MM.1S (cell line): Measurements from ENCODE around the gene FRAS1.

Experiments used
- DNase-seq: peaks from one replicate; pipeline ENCODE4 v3.0.0-alpha.2; 2015
- H2AFZ ChIP-seq: fragments of 300-600 bp; sonication (generic); 2 replicates; pipeline ENCODE4 v1.6.0; 2016; ENCODE audit warnings: antibody characterized with exemption, low read length
- H3F3A ChIP-seq: fragments of 300-600 bp; sonication (generic); 2 replicates; pipeline ENCODE4 v1.6.1; 2016; ENCODE audit warnings: mild to moderate bottlenecking, antibody characterized with exemption, low read length, moderate library complexity, mixed read lengths; ENCODE audit not compliant: insufficient read depth
- H3K27ac ChIP-seq: fragments of 300-600 bp; sonication (generic); 2 replicates; pipeline ENCODE4 v1.5.1; 2016; ENCODE audit warnings: mild to moderate bottlenecking, low read length
- H3K27me3 ChIP-seq: fragments of 300-600 bp; sonication (generic); replicated peaks from 2 replicates; pipeline ENCODE4 v1.6.0; 2016; ENCODE audit warnings: low read length; ENCODE audit not compliant: insufficient read depth
- H3K36me3 ChIP-seq: fragments of 300-600 bp; sonication (generic); replicated peaks from 2 replicates; pipeline ENCODE4 v1.6.1; 2016; ENCODE audit warnings: mild to moderate bottlenecking, low read length, mixed read lengths; ENCODE audit not compliant: insufficient read depth
- H3K4me1 ChIP-seq: fragments of 300-600 bp; sonication (generic); 2 replicates; pipeline ENCODE4 v1.6.1; 2016; ENCODE audit warnings: low read length, mixed read lengths
- H3K4me2 ChIP-seq: fragments of 300-600 bp; sonication (generic); 2 replicates; pipeline ENCODE4 v1.6.0; 2016; ENCODE audit warnings: low read depth, low read length
- H3K4me3 ChIP-seq: fragments of 300-600 bp; sonication (generic); 2 replicates; pipeline ENCODE4 v1.5.1; 2016; ENCODE audit warnings: low read length, mixed read lengths
- H3K79me2 ChIP-seq: fragments of 300-600 bp; sonication (generic); 2 replicates; pipeline ENCODE4 v1.6.1; 2016; ENCODE audit warnings: mixed run types, low read length, mixed read lengths
- H3K9ac ChIP-seq: fragments of 300-600 bp; sonication (generic); 2 replicates; pipeline ENCODE4 v1.6.1; 2016; ENCODE audit warnings: low read length, mixed read lengths
- H3K9me2 ChIP-seq: fragments of 300-600 bp; sonication (generic); replicated peaks from 2 replicates; pipeline ENCODE4 v1.6.1; 2016; ENCODE audit warnings: mild to moderate bottlenecking, low read length, mixed read lengths; ENCODE audit not compliant: insufficient read depth
- H3K9me3 ChIP-seq: fragments of 300-600 bp; sonication (generic); replicated peaks from 2 replicates; pipeline ENCODE4 v1.6.1; 2016; ENCODE audit warnings: mild to moderate bottlenecking, low read length, mixed read lengths; ENCODE audit not compliant: insufficient read depth
- H4K20me1 ChIP-seq: fragments of 300-600 bp; sonication (generic); 2 replicates; pipeline ENCODE4 v1.6.1; 2016; ENCODE audit warnings: mild to moderate bottlenecking, low read length, moderate library complexity, mixed read lengths; ENCODE audit not compliant: insufficient read depth
- CTCF ChIP-seq: fragments of 300-600 bp; sonication (generic); IDR thresholded peaks from 2 replicates; pipeline ENCODE4 v1.5.1; 2016; ENCODE audit warnings: antibody characterized with exemption, low read length, mixed read lengths
- EZH2 ChIP-seq: fragments of 300-600 bp; sonication (generic); optimal IDR thresholded peaks from 2 replicates; pipeline ENCODE3; 2017; ENCODE audit warnings: low read depth, mild to moderate bottlenecking, antibody characterized with exemption, low read length, mixed read lengths
- EZH2phosphoT487 ChIP-seq: fragments of 300-600 bp; sonication (generic); IDR thresholded peaks from 2 replicates; pipeline ENCODE4 v1.6.1; 2018; ENCODE audit warnings: antibody characterized with exemption, low read length

The FRAS1 gene

GRCh38 chr4:78354782-78355181 lies 297.7 kb downstream of the FRAS1 start:
- TF ChIP-seq EZH2phosphoT487 = no peak
- TF ChIP-seq EZH2 = no peak
- no peak for TF ChIP-seq CTCF
- no peaks in the 10 kb centered on the region for H4K20me1 ChIP-seq
- no peaks in the 10 kb centered on the region for H3K27me3 ChIP-seq
- no peak overlapping the region for H3K4me3 ChIP-seq
- no peak overlapping the region for H3K27ac ChIP-seq
- no peaks in the 10 kb centered on the region for H3K9me2 ChIP-seq
- no peak overlapping the region for H3K9ac ChIP-seq
- H3K79me2 ChIP-seq = no peaks in the 10 kb centered on the region
- no peak for DNase-seq
- H3K4me2 ChIP-seq = no peak overlapping the region
- no peaks in the 10 kb centered on the region for H3K9me3 ChIP-seq
- H3K36me3 ChIP-seq = no peaks in the 10 kb centered on the region
- no peaks in the 10 kb centered on the region for H3K4me1 ChIP-seq
- no peaks in the 10 kb centered on the region for H3F3A ChIP-seq
- no peak overlapping the region for H2AFZ ChIP-seq

GRCh38 chr4:78355306-78355705 lies 298.2 kb downstream of the FRAS1 start:
- Histone ChIP-seq H3K9me3 (no peaks in the 10 kb centered on the region), H4K20me1 (no peaks in the 10 kb centered on the region), H3K79me2 (no peaks in the 10 kb centered on the region), H3K9ac (no peak overlapping the region), H3K4me2 (no peak overlapping the region), H3K36me3 (no peaks in the 10 kb centered on the region), H3K9me2 (no peaks in the 10 kb centered on the region), H3F3A (no peaks in the 10 kb centered on the region), H3K4me1 (no peaks in the 10 kb centered on the region), H3K27ac (no peak overlapping the region), H3K4me3 (no peak overlapping the region), H2AFZ (no peak overlapping the region), H3K27me3 (no peaks in the 10 kb centered on the region)
- no peak for DNase-seq
- no peak for TF ChIP-seq EZH2phosphoT487
- TF ChIP-seq CTCF = no peak
- no peak for TF ChIP-seq EZH2

- DNase-seq = no peak
- H3K9me3 ChIP-seq = no peaks in the 10 kb centered on the region
- H3K27me3 ChIP-seq = no peaks in the 10 kb centered on the region
- no peak overlapping the region for H3K4me3 ChIP-seq
- H3K4me1 ChIP-seq = no peaks in the 10 kb centered on the region
- H3K9me2 ChIP-seq = no peaks in the 10 kb centered on the region
- no peak overlapping the region for H3K27ac ChIP-seq
- H2AFZ ChIP-seq = no peak overlapping the region
- no peaks in the 10 kb centered on the region for H4K20me1 ChIP-seq
- H3K4me2 ChIP-seq = no peak overlapping the region
- H3K9ac ChIP-seq = no peak overlapping the region
- H3K79me2 ChIP-seq = no peaks in the 10 kb centered on the region
- H3F3A ChIP-seq = no peaks in the 10 kb centered on the region
- no peak for TF ChIP-seq EZH2phosphoT487
- H3K36me3 ChIP-seq = no peaks in the 10 kb centered on the region
Measured at GRCh38 chr4:78356251-78356786, 299.2 kb downstream of the FRAS1 start.

GRCh38 chr4:78357122-78357521 lies 300.0 kb downstream of the FRAS1 start:
- H3K27ac ChIP-seq = no peak overlapping the region
- no peak for TF ChIP-seq EZH2phosphoT487
- no peak for TF ChIP-seq EZH2
- no peak for TF ChIP-seq CTCF
- H3K4me3 ChIP-seq = no peak overlapping the region
- no peaks in the 10 kb centered on the region for H3K79me2 ChIP-seq
- H3K9me3 ChIP-seq = no peaks in the 10 kb centered on the region
- H3K27me3 ChIP-seq = no peaks in the 10 kb centered on the region
- H3K4me1 ChIP-seq = no peaks in the 10 kb centered on the region
- H3K9ac ChIP-seq = no peak overlapping the region
- no peak overlapping the region for H2AFZ ChIP-seq
- no peak for DNase-seq
- H4K20me1 ChIP-seq = no peaks in the 10 kb centered on the region
- H3K9me2 ChIP-seq = no peaks in the 10 kb centered on the region
- H3F3A ChIP-seq = no peaks in the 10 kb centered on the region
- H3K36me3 ChIP-seq = no peaks in the 10 kb centered on the region
- no peak overlapping the region for H3K4me2 ChIP-seq
